Spleen (tissue), 11 donors: Measurements from ENCODE around the gene SLC16A14. TPM values are rescaled to one million over a fixed set of nuclear protein-coding genes. Genes with fewer than 3 reads are reported as not detected.
A peak's percentile ranks its signal among the peaks of the same experiment; 100 is the strongest.

ENCODE experiments used
- DNase-seq: peaks from one replicate; pipeline ENCODE4 v3.0.0-alpha.2; 2020
- H3K27ac ChIP-seq, 8 donors: fragments of 200-600 bp; sonication (generic) in 7 of 8; 1 replicate in 4 of 8; 2 replicates in 4 of 8; pipeline versions ENCODE4 v1.5.0 to v1.8.0; 2016 to 2021; ENCODE audit warnings: inconsistent platforms in 4 of 8, mild to moderate bottlenecking in 4 of 8, moderate library complexity in 1 of 8
- H3K27me3 ChIP-seq, 7 donors: fragments of 200-600 bp; sonication (generic) in 6 of 7; replicated peaks in 1 of 7; 1 replicate in 4 of 7; 2 replicates in 3 of 7; pipeline versions ENCODE4 v1.5.0 to v1.8.0; 2016 to 2021; ENCODE audit warnings: inconsistent platforms in 3 of 7, mild to moderate bottlenecking in 1 of 7
- H3K36me3 ChIP-seq, 6 donors: fragments of 200-600 bp; sonication (generic) in 5 of 6; 1 replicate in 4 of 6; 2 replicates in 2 of 6; pipeline versions ENCODE4 v1.5.0 to v1.8.0; 2016 to 2021; ENCODE audit warnings: inconsistent platforms in 2 of 6
- H3K4me1 ChIP-seq, 6 donors: fragments of 200-600 bp; sonication (generic) in 5 of 6; 1 replicate in 3 of 6; 2 replicates in 3 of 6; pipeline versions ENCODE4 v1.5.0 to v1.8.0; 2016 to 2021; ENCODE audit warnings: inconsistent platforms in 3 of 6
- H3K4me3 ChIP-seq, 8 donors: fragments of 200-600 bp; sonication (generic) in 7 of 8; 1 replicate in 4 of 8; 2 replicates in 4 of 8; pipeline versions ENCODE4 v1.5.0 to v1.8.0; 2016 to 2021; ENCODE audit warnings: inconsistent platforms in 4 of 8, mild to moderate bottlenecking in 4 of 8, moderate library complexity in 2 of 8
- H3K9me3 ChIP-seq, 8 donors: fragments of 200-600 bp; sonication (generic) in 7 of 8; 1 replicate in 4 of 8; 2 replicates in 4 of 8; pipeline versions ENCODE4 v1.5.0 to v1.8.0; 2016 to 2021; ENCODE audit warnings: inconsistent platforms in 4 of 8
- POLR2A ChIP-seq, 3 donors: fragments of 450-650 bp; IDR thresholded peaks; one replicate each; pipeline ENCODE4 v1.5.1; 2017; ENCODE audit warnings: antibody characterized with exemption in 3 of 3, mild to moderate bottlenecking in 1 of 3
- POLR2AphosphoS5 ChIP-seq, 3 donors: sonication (generic); formaldehyde crosslinking; IDR thresholded peaks; one replicate each; pipeline ENCODE4 v1.5.1; 2017; ENCODE audit warnings: antibody characterized with exemption in 3 of 3
- WGBS, 5 donors: extraction: QIAGEN DNeasy Blood & Tissue Kit in 3 of 5; methylation state at CpG; one replicate each; pipeline versions ENCODE4 v1.1.5 to v1.1.7; 2013 to 2018; 5-methylcytosine and 5-hydroxymethylcytosine counted together
- intact Hi-C: fragments of 100-400 bp; cut with DNase I; formaldehyde crosslinking; loops from one replicate; pipeline ENCODE4 v1.15.0; 2023; ENCODE audit warnings: low total_unique reads
- polyA plus RNA-seq, 3 donors: library from polyadenylated mRNA; stranded (reverse); fragments of 200-250 nt; gene quantifications; one replicate each; pipeline ENCODE4 v1.2.1, GENCODE V29; 2013
- total RNA-seq, 7 donors: library from RNA; depleted of rRNA in 3 of 7; stranded (reverse); fragments of >200 nt in 3 of 7; fragmentation: NEBNext Ultra II Directional in 4 of 7; extraction: Animal tissue kit (Norgen Biotek cat#: 25700) in 4 of 7; gene quantifications; one replicate each; pipeline versions ENCODE4 v1.1.0 to v1.2.1, GENCODE V29; 2016 to 2021
- TF ChIP-seq, protein P1 (sequence below), 11 experiments: fragments of 200-600 bp in 7 of 11; fragments of 450-650 bp in 4 of 11; sonication (generic) in 4 of 11; IDR thresholded peaks in 8 of 11; conservative IDR thresholded peaks in 3 of 11; 1 replicate in 7 of 11; 2 replicates in 4 of 11; pipeline versions ENCODE4 v1.4.0 to v1.8.0; 2016 to 2021; ENCODE audit warnings: antibody characterized with exemption in 11 of 11, inconsistent platforms in 4 of 11, mild to moderate bottlenecking in 1 of 11
- donor health status: healthy with polysubstance abuse.
- donor health status: DM: no; HTN: no; CAD: no; lungs with moderate emphysema.
- donor health status: DM: no; HTN: no; CAD: no.
- donor health status: Bipolar disorder and iron deficiency.
- donor health status: healthy.
- donor health status: DM: no; HTN: no; CAD: no.
- donor health status: DM: yes; HTN: yes; CAD: no.

SLC16A14 gene
- total and polyA plus RNA-seq, 10 donors, result 1.8 to 18.5 (median 12.1) TPM

DNA sequence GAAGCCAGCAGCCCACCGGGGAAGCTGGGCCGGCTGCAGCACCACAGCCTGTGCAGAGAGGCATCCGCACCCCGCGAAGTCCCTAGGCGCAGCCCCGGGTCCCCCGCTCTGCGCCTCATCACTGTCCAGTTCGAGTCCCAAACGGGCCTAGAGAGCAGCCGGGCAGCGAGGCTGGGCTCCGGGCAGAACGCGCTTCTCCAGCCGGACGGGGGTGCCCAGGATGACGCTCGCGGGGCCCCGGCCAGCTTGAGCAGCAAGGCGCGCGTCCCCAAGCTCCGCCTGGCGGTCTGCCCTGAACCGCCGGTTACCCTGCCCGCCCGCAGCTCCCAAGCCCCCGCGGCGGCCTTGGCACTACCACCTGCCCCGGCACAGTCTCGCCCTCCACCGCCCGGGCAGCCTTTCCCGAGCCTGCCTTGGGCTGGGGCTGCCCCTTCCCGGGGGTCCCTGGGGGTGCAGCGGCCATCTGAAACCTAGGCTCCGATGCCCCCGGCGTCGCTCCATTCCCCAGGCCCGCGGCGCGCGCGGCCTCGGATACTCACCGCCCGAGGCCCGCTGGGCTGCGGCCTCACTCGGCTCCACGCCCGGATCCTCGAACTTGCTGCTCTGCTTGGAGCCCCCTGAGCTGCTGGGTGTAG, 591 bp downstream of the SLC16A14 start:
- H3K4me1 ChIP-seq, result peaks cover 3 to 45% (median 25%) of the 10 kb centered on the region in 6 donors
- H3K9me3 ChIP-seq, result no peaks in the 10 kb centered on the region
- H3K4me3 ChIP-seq, result peak overlapping the region; percentile 63 to 95 (median 74)
- WGBS, 5 donors, result 0 to 1% (median 0%) methylated on average over 3 to 60 of the region's 60 CpGs
- H3K36me3 ChIP-seq, result no peaks in the 10 kb centered on the region
- H3K27me3 ChIP-seq, result peaks cover 0 to 20% (median 6%) of the 10 kb centered on the region in 7 donors
- intact Hi-C loops, result loop anchor here (2.0 kb wide), 1 partner anchor 93 kb away; no protein-coding TSS in a partner anchor
- DNase-seq, result peak; percentile 92
- peak overlapping the region; percentile 49 to 89 (median 83) for H3K27ac ChIP-seq
- TF ChIP-seq, protein P1, sequence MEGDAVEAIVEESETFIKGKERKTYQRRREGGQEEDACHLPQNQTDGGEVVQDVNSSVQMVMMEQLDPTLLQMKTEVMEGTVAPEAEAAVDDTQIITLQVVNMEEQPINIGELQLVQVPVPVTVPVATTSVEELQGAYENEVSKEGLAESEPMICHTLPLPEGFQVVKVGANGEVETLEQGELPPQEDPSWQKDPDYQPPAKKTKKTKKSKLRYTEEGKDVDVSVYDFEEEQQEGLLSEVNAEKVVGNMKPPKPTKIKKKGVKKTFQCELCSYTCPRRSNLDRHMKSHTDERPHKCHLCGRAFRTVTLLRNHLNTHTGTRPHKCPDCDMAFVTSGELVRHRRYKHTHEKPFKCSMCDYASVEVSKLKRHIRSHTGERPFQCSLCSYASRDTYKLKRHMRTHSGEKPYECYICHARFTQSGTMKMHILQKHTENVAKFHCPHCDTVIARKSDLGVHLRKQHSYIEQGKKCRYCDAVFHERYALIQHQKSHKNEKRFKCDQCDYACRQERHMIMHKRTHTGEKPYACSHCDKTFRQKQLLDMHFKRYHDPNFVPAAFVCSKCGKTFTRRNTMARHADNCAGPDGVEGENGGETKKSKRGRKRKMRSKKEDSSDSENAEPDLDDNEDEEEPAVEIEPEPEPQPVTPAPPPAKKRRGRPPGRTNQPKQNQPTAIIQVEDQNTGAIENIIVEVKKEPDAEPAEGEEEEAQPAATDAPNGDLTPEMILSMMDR (IDR thresholded peaks at IDR 0.05 in 8 of 11, conservative IDR thresholded peaks at IDR 0.05 in 3 of 11), result peak in 5 of 11 experiments; percentile 14 to 42 (median 28)
- TF ChIP-seq POLR2AphosphoS5 (IDR thresholded peaks at IDR 0.05) (peak in 2 of 3 donors; percentile 33 to 62), POLR2A (IDR thresholded peaks at IDR 0.05) (no peak)

GRCh38 chr2:230060672-230061293, 7.9 kb downstream of the SLC16A14 start:
- Histone ChIP-seq H3K27me3 (no peaks in the 10 kb centered on the region), H3K36me3 (peaks cover 0 to 8% (median 0%) of the 10 kb centered on the region in 6 donors), H3K9me3 (no peaks in the 10 kb centered on the region), H3K4me3 (no peak overlapping the region), H3K4me1 (no peaks in the 10 kb centered on the region), H3K27ac (no peak overlapping the region)
- DNase-seq, result no peak
- TF ChIP-seq, protein P1 (IDR thresholded peaks at IDR 0.05 in 8 of 11, conservative IDR thresholded peaks at IDR 0.05 in 3 of 11), result no peak
- TF ChIP-seq POLR2A (IDR thresholded peaks at IDR 0.05), result no peak
- TF ChIP-seq POLR2AphosphoS5 (IDR thresholded peaks at IDR 0.05), result no peak
- intact Hi-C loops, result no loop called here
- WGBS, 5 donors, result 67 to 72% (median 69%) methylated on average over 3 of the region's 3 CpGs

GRCh38 chr2:230053753-230054478, 14.8 kb downstream of the SLC16A14 start:
- no peak for TF ChIP-seq POLR2AphosphoS5 (IDR thresholded peaks at IDR 0.05)
- TF ChIP-seq POLR2A (IDR thresholded peaks at IDR 0.05), result no peak
- TF ChIP-seq, protein P1 (IDR thresholded peaks at IDR 0.05 in 8 of 11, conservative IDR thresholded peaks at IDR 0.05 in 3 of 11), result no peak
- H3K36me3 ChIP-seq, result peaks cover 0 to 4% (median 0%) of the 10 kb centered on the region in 6 donors
- peaks cover 0 to 3% (median 0%) of the 10 kb centered on the region in 6 donors for H3K4me1 ChIP-seq
- intact Hi-C loops, result no loop called here
- H3K9me3 ChIP-seq, result no peaks in the 10 kb centered on the region
- DNase-seq, result no peak
- no peaks in the 10 kb centered on the region for H3K27me3 ChIP-seq
- no peak overlapping the region for H3K4me3 ChIP-seq
- H3K27ac ChIP-seq, result no peak overlapping the region
- 80 to 97% (median 89%) methylated on average over 2 of the region's 2 CpGs for WGBS, 5 donors
